Measurements from ENCODE around the gene ITGAL. TPM values are rescaled to one million over a fixed set of nuclear protein-coding genes. Genes with fewer than 3 reads are reported as not detected.

ITGAL gene
- total and polyA plus RNA-seq, 3 donors from 2014 or later = 2.8 to 6.7 (median 5.0) TPM

DNA sequence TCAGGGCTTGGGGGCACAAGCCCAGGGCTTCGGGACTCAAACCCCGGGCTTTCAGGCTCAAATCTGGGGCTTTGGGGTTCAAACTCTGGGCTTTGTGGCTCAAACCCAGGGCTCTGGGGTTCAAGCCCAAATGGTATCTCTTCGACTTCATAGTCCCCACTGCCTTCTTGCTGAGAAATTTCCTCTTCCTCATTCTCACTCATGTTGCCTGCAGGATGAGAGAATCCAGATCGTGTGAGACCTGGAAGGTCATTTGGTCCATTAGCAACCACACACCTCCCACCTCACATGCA is 53.2 kb downstream of the ITGAL start:
- 40 to 49% methylated on average over 4 of the region's 4 CpGs for WGBS, 2 donors
- DNase-seq = no peak
- intact Hi-C loops (cut with DNase I; ENCODE audit: low total_unique reads) = no loop called here

DNA sequence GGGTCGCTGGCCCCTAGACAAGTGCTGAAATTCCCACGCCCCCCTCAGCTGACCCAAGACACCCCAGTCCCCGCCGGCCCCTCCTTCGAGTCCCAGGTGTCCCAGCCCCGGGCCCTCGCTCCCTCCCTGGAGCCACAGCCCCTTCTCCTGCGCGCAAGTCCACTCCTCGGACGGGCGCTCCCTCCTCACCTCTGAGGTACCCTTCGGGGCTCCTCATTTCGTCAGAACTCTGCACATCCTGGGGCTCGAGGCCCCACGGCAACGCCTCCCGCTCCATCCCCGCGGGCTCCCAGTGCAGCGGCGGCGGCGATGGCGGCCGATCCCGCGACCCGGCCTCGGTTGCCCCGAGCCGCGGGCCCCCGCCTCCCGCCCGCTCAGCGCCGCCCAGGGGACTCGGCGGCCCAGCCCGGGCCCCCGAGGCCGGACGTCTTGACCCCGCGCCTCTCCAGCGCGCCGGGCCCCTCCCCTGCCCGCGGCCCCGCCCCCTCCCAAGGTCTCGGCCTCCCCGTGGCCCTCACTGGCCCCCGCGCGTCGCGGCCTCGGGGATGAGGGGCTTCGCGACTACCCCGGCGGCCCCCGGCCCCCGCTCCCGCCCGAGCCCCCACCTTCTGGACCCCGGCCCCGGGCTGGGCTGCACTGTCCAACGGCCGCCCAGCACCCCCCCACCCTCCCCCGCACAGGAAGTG is 53.7 kb downstream of the ITGAL start, which contains the start of gene ZNF768:
Gene ZNF768, minus strand, starts transcription at position 430 of the 686 bp plus-strand sequence. Its CDS starts 153 bp downstream, at position 277.
- TF ChIP-seq, protein P1, sequence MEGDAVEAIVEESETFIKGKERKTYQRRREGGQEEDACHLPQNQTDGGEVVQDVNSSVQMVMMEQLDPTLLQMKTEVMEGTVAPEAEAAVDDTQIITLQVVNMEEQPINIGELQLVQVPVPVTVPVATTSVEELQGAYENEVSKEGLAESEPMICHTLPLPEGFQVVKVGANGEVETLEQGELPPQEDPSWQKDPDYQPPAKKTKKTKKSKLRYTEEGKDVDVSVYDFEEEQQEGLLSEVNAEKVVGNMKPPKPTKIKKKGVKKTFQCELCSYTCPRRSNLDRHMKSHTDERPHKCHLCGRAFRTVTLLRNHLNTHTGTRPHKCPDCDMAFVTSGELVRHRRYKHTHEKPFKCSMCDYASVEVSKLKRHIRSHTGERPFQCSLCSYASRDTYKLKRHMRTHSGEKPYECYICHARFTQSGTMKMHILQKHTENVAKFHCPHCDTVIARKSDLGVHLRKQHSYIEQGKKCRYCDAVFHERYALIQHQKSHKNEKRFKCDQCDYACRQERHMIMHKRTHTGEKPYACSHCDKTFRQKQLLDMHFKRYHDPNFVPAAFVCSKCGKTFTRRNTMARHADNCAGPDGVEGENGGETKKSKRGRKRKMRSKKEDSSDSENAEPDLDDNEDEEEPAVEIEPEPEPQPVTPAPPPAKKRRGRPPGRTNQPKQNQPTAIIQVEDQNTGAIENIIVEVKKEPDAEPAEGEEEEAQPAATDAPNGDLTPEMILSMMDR (IDR thresholded peaks at IDR 0.05) = no peak
- TF ChIP-seq POLR2A (IDR thresholded peaks at IDR 0.05) = no peak
- H3K27ac ChIP-seq = peak within 1 kb of the TSS; percentile 96 to 99
- H3K4me1 ChIP-seq = peaks cover 16% of the 10 kb centered on the region
- H3K36me3 ChIP-seq (ENCODE audit: low read depth, missing control alignments) = no peaks in the 10 kb centered on the region
- whole genome bisulfite sequencing, 2 donors = 0 to 2% methylated on average over 2 to 39 of the region's 73 CpGs
- H3K9me3 ChIP-seq = no peaks in the 10 kb centered on the region
- peak; percentile 62 for DNase-seq
- peak within 1 kb of the TSS; percentile 89 to 96 for H3K4me3 ChIP-seq
- intact Hi-C loops (cut with DNase I; ENCODE audit: low total_unique reads) = no loop called here
- H3K27me3 ChIP-seq = no peaks in the 10 kb centered on the region

More for the DNA sequence above, 53.2 kb downstream of the ITGAL start:
- Histone ChIP-seq H3K4me1 (peaks cover 16% of the 10 kb centered on the region), H3K27ac (peak overlapping the region; percentile 33 to 99), H3K9me3 (no peaks in the 10 kb centered on the region), H3K4me3 (peak overlapping the region; percentile 89 to 96), H3K36me3 (ENCODE audit: low read depth, missing control alignments) (no peaks in the 10 kb centered on the region), H3K27me3 (no peaks in the 10 kb centered on the region)
- no peak for TF ChIP-seq POLR2A (IDR thresholded peaks at IDR 0.05)
- TF ChIP-seq, protein P1 (IDR thresholded peaks at IDR 0.05) = no peak

DNA sequence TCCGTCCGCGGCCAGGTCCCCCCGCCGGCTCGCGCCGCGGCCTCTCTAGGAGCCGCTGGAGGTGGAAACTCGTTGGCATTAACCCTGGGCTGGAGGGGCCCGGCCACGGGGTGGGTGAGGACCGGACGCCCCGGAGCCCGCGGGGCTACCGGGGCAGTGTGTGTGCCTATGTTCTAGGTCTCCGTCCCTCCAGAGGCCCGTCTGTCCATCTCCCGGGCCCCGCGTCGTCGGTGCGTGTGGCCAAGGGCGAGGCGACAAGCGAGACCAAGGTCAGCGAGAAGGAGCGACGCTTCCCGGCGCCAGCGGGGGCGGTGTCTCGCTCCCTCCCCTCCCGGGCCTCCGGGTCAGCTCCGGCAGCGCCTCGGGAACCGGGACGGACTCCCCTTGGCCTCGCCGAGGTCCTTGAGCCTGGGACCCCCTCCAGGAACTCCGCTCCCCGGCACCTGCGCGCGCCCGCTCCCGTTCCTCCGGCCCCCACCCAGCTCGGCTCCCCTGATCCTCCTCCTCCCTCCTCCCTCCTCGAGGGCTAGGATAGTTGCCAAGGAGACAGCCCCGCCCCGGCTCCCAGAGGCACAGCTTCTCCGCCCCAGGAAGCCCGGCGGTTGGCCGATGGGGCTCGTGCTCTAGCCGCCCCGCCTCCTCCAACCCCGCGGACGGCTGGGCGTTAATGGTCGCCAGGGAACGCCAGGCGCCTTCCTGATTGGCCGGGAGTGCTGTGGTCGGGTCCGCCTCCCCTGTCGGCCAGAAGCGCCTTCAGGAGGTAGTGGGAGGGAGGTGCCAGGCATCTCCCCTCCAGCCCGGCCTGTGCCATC is 54.5 kb downstream of the ITGAL start:
- WGBS, 2 donors = 0% methylated on average over 2 to 74 of the region's 79 CpGs
- H3K27me3 ChIP-seq = no peaks in the 10 kb centered on the region
- no peaks in the 10 kb centered on the region for H3K9me3 ChIP-seq
- DNase-seq = peak; percentile 99
- no peaks in the 10 kb centered on the region for H3K36me3 ChIP-seq (ENCODE audit: low read depth, missing control alignments)
- H3K4me1 ChIP-seq = peaks cover 16% of the 10 kb centered on the region
- intact Hi-C loops (cut with DNase I; ENCODE audit: low total_unique reads) = no loop called here
- H3K27ac ChIP-seq = peak overlapping the region; percentile 96 to 99
- TF ChIP-seq POLR2A (IDR thresholded peaks at IDR 0.05) = no peak
- TF ChIP-seq, protein P1 (IDR thresholded peaks at IDR 0.05) = peak in 2 of 3 experiments; percentile 2 to 30
- peak overlapping the region; percentile 89 to 96 for H3K4me3 ChIP-seq

DNA sequence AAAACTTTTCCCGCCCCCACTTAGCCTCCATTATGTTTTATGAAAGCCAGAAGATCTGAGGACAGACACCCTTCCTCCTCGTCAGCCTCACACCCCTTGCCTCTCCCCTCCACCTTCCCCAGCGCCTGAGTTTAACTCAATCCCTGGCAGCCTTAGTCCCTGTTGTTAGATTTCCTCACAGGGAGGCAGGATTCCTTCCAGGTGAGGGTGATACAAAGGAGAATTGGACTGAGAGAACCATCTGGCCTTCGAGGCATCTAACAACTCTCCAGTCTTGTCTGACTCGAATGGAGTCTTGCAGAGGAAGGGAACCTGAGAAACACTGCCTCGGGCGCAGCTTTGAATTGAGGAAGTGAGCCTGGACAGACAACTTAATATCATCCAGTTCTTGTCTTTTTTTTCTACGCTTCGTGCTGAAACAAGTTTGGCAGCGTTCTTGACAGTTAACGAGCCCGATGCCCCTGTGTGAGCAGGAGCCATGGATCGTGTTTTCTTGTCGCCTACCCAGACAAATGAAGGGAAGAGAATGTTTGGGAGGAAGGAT is 55.2 kb downstream of the ITGAL start:
- intact Hi-C loops (cut with DNase I; ENCODE audit: low total_unique reads) = no loop called here

More for the DNA sequence above, 55.2 kb downstream of the ITGAL start:
- H3K27ac ChIP-seq = peak overlapping the region; percentile 96 to 99
- TF ChIP-seq, protein P1 (IDR thresholded peaks at IDR 0.05) = no peak
- TF ChIP-seq POLR2A (IDR thresholded peaks at IDR 0.05) = no peak
- H3K36me3 ChIP-seq (ENCODE audit: low read depth, missing control alignments) = no peaks in the 10 kb centered on the region
- no peaks in the 10 kb centered on the region for H3K9me3 ChIP-seq
- H3K4me3 ChIP-seq = peak overlapping the region; percentile 89 to 96
- DNase-seq = no peak
- no peaks in the 10 kb centered on the region for H3K27me3 ChIP-seq
- WGBS, 2 donors = 14 to 18% methylated on average over 14 of the region's 14 CpGs
- peaks cover 16% of the 10 kb centered on the region for H3K4me1 ChIP-seq

Data from testis (tissue), 3 donors.